Neural cell (in vitro differentiated cells): ENCODE results near the gene UNC5B. TPM values are rescaled to one million over a fixed set of nuclear protein-coding genes. Genes with fewer than 3 reads are reported as not detected.

Source experiments
- H2AFZ ChIP-seq: fragments of 200-600, 300-800 bp; sonication (generic), shearing (Covaris generic); 2 replicates; pipeline ENCODE4 v1.6.0; 2014; ENCODE audit warnings: low read depth, mild to moderate bottlenecking, antibody characterized with exemption, low read length, moderate library complexity
- H3F3A ChIP-seq: fragments of 200-600 bp; shearing (Covaris generic); 2 replicates; pipeline ENCODE4 v1.6.1; 2016; ENCODE audit warnings: mild to moderate bottlenecking, moderate library complexity, mixed read lengths, antibody characterized with exemption, low read length; ENCODE audit not compliant: insufficient read depth, poor library complexity, severe bottlenecking
- H3K27ac ChIP-seq: fragments of 200-600, 300-800 bp; sonication (generic), shearing (Covaris generic); 2 replicates; pipeline ENCODE4 v1.5.1; 2014; ENCODE audit warnings: mild to moderate bottlenecking, low read length, moderate library complexity
- H3K27me3 ChIP-seq: fragments of 300-800, 200-600 bp; sonication (generic), shearing (Covaris generic); 2 replicates; pipeline ENCODE4 v1.6.0; 2014; ENCODE audit warnings: mild to moderate bottlenecking, low read depth, low read length, moderate library complexity; ENCODE audit not compliant: insufficient read depth
- H3K36me3 ChIP-seq: fragments of 300-800, 200-600 bp; sonication (generic), shearing (Covaris generic); 2 replicates; pipeline ENCODE4 v1.5.1; 2014; ENCODE audit warnings: mild to moderate bottlenecking, antibody characterized with exemption, low read length, moderate library complexity; ENCODE audit not compliant: insufficient read depth
- H3K4me2 ChIP-seq: fragments of 300-800, 200-600 bp; sonication (generic), shearing (Covaris generic); 2 replicates; pipeline ENCODE4 v1.6.0; 2014; ENCODE audit warnings: mild to moderate bottlenecking, low read length
- H3K4me3 ChIP-seq: fragments of 300-800, 200-600 bp; sonication (generic), shearing (Covaris generic); 2 replicates; pipeline ENCODE4 v1.5.1; 2014; ENCODE audit warnings: mild to moderate bottlenecking, low read length, moderate library complexity
- H3K79me2 ChIP-seq: fragments of 200-600 bp; shearing (Covaris generic); replicated peaks from 2 replicates; pipeline ENCODE4 v1.6.0; 2014; ENCODE audit warnings: mild to moderate bottlenecking, low read length, moderate library complexity; ENCODE audit not compliant: insufficient read depth
- H3K9ac ChIP-seq: fragments of 300-800, 200-600 bp; sonication (generic), shearing (Covaris generic); 2 replicates; pipeline ENCODE4 v1.6.1; 2016; ENCODE audit warnings: mild to moderate bottlenecking, low read length, mixed read lengths
- H3K9me2 ChIP-seq: fragments of 200-600 bp; shearing (Covaris generic); 2 replicates; pipeline ENCODE4 v1.6.1; 2016; ENCODE audit warnings: mild to moderate bottlenecking, low read length, mixed read lengths; ENCODE audit not compliant: insufficient read depth
- H3K9me3 ChIP-seq: fragments of 200-600, 300-800 bp; sonication (generic), shearing (Covaris generic); 2 replicates; pipeline ENCODE4 v1.6.1; 2016; ENCODE audit warnings: mild to moderate bottlenecking, mixed run types, low read length, moderate library complexity, mixed read lengths
- H4K20me1 ChIP-seq: fragments of 200-600 bp; shearing (Covaris generic); 2 replicates; pipeline ENCODE4 v1.6.1; 2016; ENCODE audit warnings: mild to moderate bottlenecking, mixed run types; ENCODE audit not compliant: insufficient read depth
- CTCF ChIP-seq: fragments of 450-650 bp; IDR thresholded peaks from 2 replicates; pipeline ENCODE4 v1.5.1; 2014; ENCODE audit warnings: antibody characterized with exemption, mild to moderate bottlenecking, moderate library complexity; ENCODE audit not compliant: poor library complexity, severe bottlenecking
- EP300 ChIP-seq: fragments of 450-650 bp; conservative IDR thresholded peaks from 2 replicates; pipeline ENCODE4 v1.6.1; 2014; ENCODE audit warnings: antibody characterized with exemption, mild to moderate bottlenecking, moderate library complexity; ENCODE audit not compliant: poor library complexity, severe bottlenecking
- EZH2 ChIP-seq: fragments of 200-600, 300-800 bp; shearing (Covaris generic), sonication (generic); IDR thresholded peaks from 2 replicates; pipeline ENCODE4 v1.6.1; 2014; ENCODE audit warnings: antibody characterized with exemption, low read length, borderline replicate concordance, mild to moderate bottlenecking; ENCODE audit not compliant: insufficient read depth, poor library complexity, severe bottlenecking
- MXI1 ChIP-seq: fragments of 450-650 bp; conservative IDR thresholded peaks from 2 replicates; pipeline ENCODE4 v1.6.1; 2014; ENCODE audit warnings: antibody characterized with exemption, mild to moderate bottlenecking; ENCODE audit not compliant: poor library complexity, severe bottlenecking
- POLR2AphosphoS5 ChIP-seq: IDR thresholded peaks from 2 replicates; pipeline ENCODE4 v1.6.1; 2012
- RAD21 ChIP-seq: fragments of 450-650 bp; conservative IDR thresholded peaks from 2 replicates; pipeline ENCODE4 v1.6.1; 2014; ENCODE audit warnings: antibody characterized with exemption, mild to moderate bottlenecking, moderate library complexity
- REST ChIP-seq: IDR thresholded peaks from 2 replicates; pipeline ENCODE4 v1.6.1; 2012; ENCODE audit warnings: borderline replicate concordance
- SMC3 ChIP-seq: fragments of 450-650 bp; conservative IDR thresholded peaks from 2 replicates; pipeline ENCODE4 v1.6.1; 2014; ENCODE audit warnings: antibody characterized with exemption, mild to moderate bottlenecking, moderate library complexity; ENCODE audit not compliant: poor library complexity
- TAF1 ChIP-seq: IDR thresholded peaks from 2 replicates; pipeline ENCODE4 v1.6.1; 2012; ENCODE audit warnings: low read depth
- polyA plus RNA-seq: library from polyadenylated mRNA; depleted of rRNA; stranded (reverse); fragments of >200 nt; gene quantifications from 2 replicates; pipeline ENCODE4 v1.2.3, GENCODE V29; 2014

Gene UNC5B
- polyA plus RNA-seq, 1 donor from 2014 or later = 2.0 TPM

GRCh38 chr10:71291528-71291900, 79.1 kb downstream of the UNC5B start:
- Histone ChIP-seq H3K9ac (no peak overlapping the region), H3K27me3 (no peaks in the 10 kb centered on the region)
- TF ChIP-seq EP300 = no peak
- TF ChIP-seq SMC3 = no peak
- TF ChIP-seq REST = no peak
- no peak for TF ChIP-seq EZH2
- no peak for TF ChIP-seq POLR2AphosphoS5
- TF ChIP-seq TAF1 = no peak
- TF ChIP-seq CTCF = no peak
- no peak for TF ChIP-seq MXI1
- TF ChIP-seq RAD21 = no peak

GRCh38 chr10:71292624-71293445, 80.5 kb downstream of the UNC5B start:
- Histone ChIP-seq H3K9me3 (no peaks in the 10 kb centered on the region), H3K27me3 (no peaks in the 10 kb centered on the region), H3F3A (no peaks in the 10 kb centered on the region), H3K9ac (no peak overlapping the region), H3K36me3 (no peaks in the 10 kb centered on the region), H3K4me3 (no peak overlapping the region), H2AFZ (no peak overlapping the region), H3K9me2 (no peaks in the 10 kb centered on the region), H3K4me2 (no peak overlapping the region), H3K79me2 (no peaks in the 10 kb centered on the region), H3K27ac (no peak overlapping the region), H4K20me1 (no peaks in the 10 kb centered on the region)
- TF ChIP-seq RAD21 = no peak
- TF ChIP-seq CTCF = no peak
- no peak for TF ChIP-seq REST
- TF ChIP-seq MXI1 = no peak
- TF ChIP-seq EP300 = no peak
- TF ChIP-seq SMC3 = no peak
- TF ChIP-seq POLR2AphosphoS5 = no peak
- TF ChIP-seq EZH2 = no peak
- TF ChIP-seq TAF1 = no peak

More at GRCh38 chr10:71291528-71291900, 79.1 kb downstream of the UNC5B start:
- H3K9me3 ChIP-seq = no peaks in the 10 kb centered on the region
- no peak overlapping the region for H3K27ac ChIP-seq
- no peaks in the 10 kb centered on the region for H3F3A ChIP-seq
- no peak overlapping the region for H3K4me3 ChIP-seq
- no peaks in the 10 kb centered on the region for H3K36me3 ChIP-seq
- H4K20me1 ChIP-seq = no peaks in the 10 kb centered on the region
- no peaks in the 10 kb centered on the region for H3K9me2 ChIP-seq
- no peak overlapping the region for H3K4me2 ChIP-seq
- H2AFZ ChIP-seq = no peak overlapping the region
- H3K79me2 ChIP-seq = no peaks in the 10 kb centered on the region
